SU-DHL-6 (cell line): ENCODE data around the gene CLECL1.

ENCODE experiments used
- H2AFZ ChIP-seq: fragments of 200-600 bp; sonication (generic); 2 replicates; pipeline ENCODE4 v1.6.1; 2014; ENCODE audit warnings: low read depth, mild to moderate bottlenecking, moderate library complexity, mixed read lengths, antibody characterized with exemption, low read length; ENCODE audit not compliant: severe bottlenecking
- H3F3A ChIP-seq: fragments of 200-600 bp; shearing (Covaris generic); 2 replicates; pipeline ENCODE4 v1.6.0; 2016; ENCODE audit warnings: antibody characterized with exemption, mild to moderate bottlenecking; ENCODE audit not compliant: insufficient read depth
- H3K27ac ChIP-seq: fragments of 200-600 bp; sonication (generic); 2 replicates; pipeline ENCODE4 v1.5.1; 2016; ENCODE audit warnings: low read depth, mild to moderate bottlenecking, low read length, moderate library complexity, mixed read lengths
- H3K27me3 ChIP-seq: fragments of 200-600 bp; sonication (generic), shearing (Covaris generic); 2 replicates; pipeline ENCODE4 v1.6.0; 2014; ENCODE audit warnings: mild to moderate bottlenecking, low read length
- H3K36me3 ChIP-seq: fragments of 200-600 bp; sonication (generic); 2 replicates; pipeline ENCODE4 v1.6.1; 2014; ENCODE audit warnings: mild to moderate bottlenecking, low read length, mixed read lengths
- H3K4me2 ChIP-seq: fragments of 300-600, 200-600 bp; shearing (Covaris generic), sonication (generic); 2 replicates; pipeline ENCODE4 v1.6.0; 2014; ENCODE audit warnings: low read length, low read depth, mild to moderate bottlenecking; ENCODE audit not compliant: poor library complexity, severe bottlenecking
- H3K4me3 ChIP-seq: fragments of 200-600 bp; sonication (generic); 2 replicates; pipeline ENCODE4 v1.5.1; 2014; ENCODE audit warnings: antibody characterized with exemption, low read length, mild to moderate bottlenecking, mixed read lengths; ENCODE audit not compliant: insufficient read depth, poor library complexity, severe bottlenecking
- H3K79me2 ChIP-seq: fragments of 200-600 bp; sonication (generic); 2 replicates; pipeline ENCODE4 v1.6.1; 2014; ENCODE audit warnings: mild to moderate bottlenecking, low read length, moderate library complexity; ENCODE audit not compliant: insufficient read depth
- H3K9ac ChIP-seq: fragments of 200-600 bp; sonication (generic); 2 replicates; pipeline ENCODE4 v1.7.0; 2014; ENCODE audit warnings: mild to moderate bottlenecking, low read length
- H3K9me2 ChIP-seq: fragments of 200-600 bp; sonication (generic); replicated peaks from 2 replicates; pipeline ENCODE4 v1.6.1; 2014; ENCODE audit warnings: low read length; ENCODE audit not compliant: insufficient read depth
- H3K9me3 ChIP-seq: fragments of 200-600 bp; sonication (generic); 2 replicates; pipeline ENCODE4 v1.6.1; 2014; ENCODE audit warnings: low read length, mixed read lengths; ENCODE audit not compliant: insufficient read depth
- H4K20me1 ChIP-seq: fragments of 200-600 bp; sonication (generic); 2 replicates; pipeline ENCODE4 v1.6.1; 2014; ENCODE audit warnings: low read depth, mild to moderate bottlenecking, antibody characterized with exemption, low read length, moderate library complexity, mixed read lengths
- CTCF ChIP-seq: fragments of 200-600 bp; sonication (generic); IDR thresholded peaks from one replicate; pipeline ENCODE4 v1.5.1; 2017; ENCODE audit warnings: antibody characterized with exemption, mild to moderate bottlenecking, low read length, moderate library complexity; ENCODE audit not compliant: insufficient read depth, poor library complexity, severe bottlenecking
- EZH2phosphoT487 ChIP-seq: fragments of 200-600 bp; sonication (generic), shearing (Covaris generic); conservative IDR thresholded peaks from 2 replicates; pipeline ENCODE4 v1.6.1; 2018; ENCODE audit warnings: mild to moderate bottlenecking, antibody characterized with exemption, low read length, moderate library complexity, mixed read lengths

Gene CLECL1

GRCh38 chr12:9756706-9757105, 23.8 kb upstream of the CLECL1 start:
- Histone ChIP-seq H3K4me2 (no peak overlapping the region), H3K9me3 (no peaks in the 10 kb centered on the region), H3K27ac (no peak overlapping the region), H3K9ac (no peak overlapping the region), H4K20me1 (no peaks in the 10 kb centered on the region), H3K4me3 (no peak overlapping the region), H2AFZ (no peak overlapping the region), H3K27me3 (no peaks in the 10 kb centered on the region), H3K36me3 (no peaks in the 10 kb centered on the region), H3K79me2 (no peaks in the 10 kb centered on the region), H3F3A (no peaks in the 10 kb centered on the region), H3K9me2 (no peaks in the 10 kb centered on the region)
- TF ChIP-seq EZH2phosphoT487, result no peak
- no peak for TF ChIP-seq CTCF

GRCh38 chr12:9756170-9756569, 23.3 kb upstream of the CLECL1 start:
- no peaks in the 10 kb centered on the region for H3K36me3 ChIP-seq
- H3K9ac ChIP-seq, result no peak overlapping the region
- H3K9me2 ChIP-seq, result no peaks in the 10 kb centered on the region
- H3K27me3 ChIP-seq, result no peaks in the 10 kb centered on the region
- H3K4me3 ChIP-seq, result no peak overlapping the region
- H2AFZ ChIP-seq, result no peak overlapping the region
- no peak overlapping the region for H3K4me2 ChIP-seq
- no peaks in the 10 kb centered on the region for H3K79me2 ChIP-seq
- no peak overlapping the region for H3K27ac ChIP-seq
- H3K9me3 ChIP-seq, result no peaks in the 10 kb centered on the region
- no peaks in the 10 kb centered on the region for H4K20me1 ChIP-seq
- H3F3A ChIP-seq, result no peaks in the 10 kb centered on the region
- TF ChIP-seq EZH2phosphoT487 (no peak), CTCF (no peak)

- TF ChIP-seq CTCF (no peak), EZH2phosphoT487 (no peak)
- H3K27ac ChIP-seq, result no peak overlapping the region
Measured at GRCh38 chr12:9755567-9755966, 22.7 kb upstream of the CLECL1 start.

More at GRCh38 chr12:9755567-9755966, 22.7 kb upstream of the CLECL1 start:
- H3K9me3 ChIP-seq, result no peaks in the 10 kb centered on the region
- no peak overlapping the region for H2AFZ ChIP-seq
- no peaks in the 10 kb centered on the region for H3K9me2 ChIP-seq
- H3K4me3 ChIP-seq, result no peak overlapping the region
- H3K9ac ChIP-seq, result no peak overlapping the region
- H3F3A ChIP-seq, result no peaks in the 10 kb centered on the region
- H3K27me3 ChIP-seq, result no peaks in the 10 kb centered on the region
- H4K20me1 ChIP-seq, result no peaks in the 10 kb centered on the region
- no peaks in the 10 kb centered on the region for H3K36me3 ChIP-seq
- H3K4me2 ChIP-seq, result no peak overlapping the region
- H3K79me2 ChIP-seq, result no peaks in the 10 kb centered on the region
